ENCODE results near the gene FAHD1.

DNA sequence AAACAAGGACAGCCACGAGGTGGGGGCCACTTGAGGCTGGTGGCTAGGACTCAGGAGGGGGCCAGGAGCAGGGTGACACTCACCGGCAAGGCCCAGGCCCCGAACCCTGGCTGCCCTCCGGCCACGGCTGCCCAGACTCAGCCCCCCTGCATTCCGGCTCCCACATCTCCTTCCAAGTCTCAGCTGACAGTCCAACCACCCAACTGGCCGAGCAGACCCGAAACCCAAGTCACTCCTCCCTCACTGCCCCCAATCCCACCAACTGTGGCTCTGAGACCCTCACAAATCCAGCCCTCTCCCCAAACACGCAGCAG lies 9.8 kb upstream of the FAHD1 start:
- TF ChIP-seq EZH2 (IDR thresholded peaks at IDR 0.05; ENCODE audit: insufficient read depth, poor library complexity, severe bottlenecking) = no peak
- no peak for TF ChIP-seq EZH2phosphoT487 (IDR thresholded peaks at IDR 0.05; ENCODE audit: insufficient read depth, low read depth)

Measured in GM23248 (cell line).